A549 treated with AZD9567 at 1 μM for 4 hours (cell line): ENCODE data around the gene AIDA. TPM values are rescaled to one million over a fixed set of nuclear protein-coding genes. Genes with fewer than 3 reads are reported as not detected.

Source experiments
- total RNA-seq: library from RNA; stranded (reverse); fragments of 200-300 nt; extraction: Qiagen RNA extraction; gene quantifications from 5 replicates; pipeline ENCODE4 v1.2.3, GENCODE V29; 2022; ENCODE audit not compliant: insufficient read depth

The AIDA gene
- total RNA-seq: 61.5 to 83.7 TPM (median 70.5 TPM) in 5 replicates

GRCh38 chr1:222712253-222713090 lies at the start of gene AIDA, which contains the start of gene BROX:
TSS of gene AIDA (minus strand) at chr1:222712491. CDS start at chr1:222712317, 174 bp downstream.
TSS of gene BROX (plus strand) at chr1:222712564. CDS start at chr1:222715700, 3,136 bp downstream.

GRCh38 chr1:222736972-222737371 lies 24.7 kb upstream of the AIDA start, which contains the start of gene FAM177B:
TSS of gene FAM177B (plus strand) at chr1:222737202. CDS start at chr1:222746546, 9,344 bp downstream.

Other genes starting within 250 kb of the AIDA start
- gene HHIPL2, start 164.4 kb downstream of the AIDA start, total RNA-seq: 8.8 to 10.6 TPM (median 10.3 TPM) in 5 replicates
- 7.4 to 10.5 TPM (median 10.0 TPM) in 5 replicates for gene TAF1A, start 122.6 kb downstream of the AIDA start, total RNA-seq
- 20.8 to 43.2 TPM (median 22.1 TPM) in 5 replicates for gene MIA3, start 94.4 kb downstream of the AIDA start, total RNA-seq
- gene BROX, start 73 bp upstream of the AIDA start, total RNA-seq: 16.1 to 20.6 TPM (median 18.9 TPM) in 5 replicates
- gene FAM177B, start 24.7 kb upstream of the AIDA start, total RNA-seq: not detected in 5 replicates
- gene DISP1, start 102.5 kb upstream of the AIDA start, total RNA-seq: 2.2 to 3.1 TPM (median 2.2 TPM) in 5 replicates